RWPE2 (cell line): Measurements from ENCODE around the gene DNAJC10.

Experiments used
- ATAC-seq: fragments of 200-7000 bp; cut with Tn5 transposase; 3 replicates; pipeline ENCODE4 v1.9.1; 2021; ENCODE audit warnings: low read depth
- DNase-seq: peaks from one replicate; pipeline ENCODE4 v3.0.0-alpha.2; 2020; ENCODE audit warnings: low spot score
- H3K27ac ChIP-seq: fragments of 450-650 bp; 2 replicates; pipeline ENCODE4 v1.5.1; 2017; ENCODE audit warnings: mild to moderate bottlenecking; ENCODE audit not compliant: poor library complexity, severe bottlenecking
- H3K27me3 ChIP-seq: fragments of 250-450 bp; sonication (Bioruptor Pico); 2 replicates; pipeline ENCODE4 v1.5.1; 2021; ENCODE audit warnings: mild to moderate bottlenecking, moderate library complexity; ENCODE audit not compliant: insufficient read depth, poor library complexity, severe bottlenecking
- H3K36me3 ChIP-seq: fragments of 250-450 bp; sonication (Bioruptor Pico); 2 replicates; pipeline ENCODE4 v1.5.1; 2020; ENCODE audit warnings: low read depth, mild to moderate bottlenecking, moderate library complexity
- H3K4me1 ChIP-seq: fragments of 250-450 bp; sonication (Bioruptor Pico); 2 replicates; pipeline ENCODE4 v1.5.1; 2021; ENCODE audit warnings: mild to moderate bottlenecking, moderate library complexity; ENCODE audit not compliant: insufficient read depth, poor library complexity, severe bottlenecking
- H3K4me3 ChIP-seq: fragments of 250-450 bp; sonication (Bioruptor Pico); 2 replicates; pipeline ENCODE4 v1.5.1; 2021; ENCODE audit warnings: mild to moderate bottlenecking, moderate library complexity; ENCODE audit not compliant: severe bottlenecking
- H3K9me3 ChIP-seq: fragments of 250-450 bp; sonication (Bioruptor Pico); 2 replicates; pipeline ENCODE4 v1.5.1; 2021; ENCODE audit warnings: mild to moderate bottlenecking, moderate library complexity; ENCODE audit not compliant: severe bottlenecking
- CTCF ChIP-seq: fragments of 450-650 bp; IDR thresholded peaks from one replicate; pipeline ENCODE4 v1.5.1; 2017; ENCODE audit warnings: mild to moderate bottlenecking, moderate library complexity; ENCODE audit not compliant: poor library complexity, severe bottlenecking

DNAJC10 gene

GRCh38 chr2:182694189-182694588, 21.9 kb upstream of the DNAJC10 start:
- DNase-seq (no peak), ATAC-seq (no peak)
- H3K4me1 ChIP-seq, result no peaks in the 10 kb centered on the region
- H3K9me3 ChIP-seq, result no peaks in the 10 kb centered on the region
- no peak overlapping the region for H3K27ac ChIP-seq
- H3K27me3 ChIP-seq, result no peaks in the 10 kb centered on the region
- TF ChIP-seq CTCF, result no peak
- H3K4me3 ChIP-seq, result no peak overlapping the region
- H3K36me3 ChIP-seq, result no peaks in the 10 kb centered on the region

- no peak overlapping the region for H3K4me3 ChIP-seq
- ATAC-seq (no peak), DNase-seq (no peak)
- H3K4me1 ChIP-seq, result no peaks in the 10 kb centered on the region
- no peak for TF ChIP-seq CTCF
- no peak overlapping the region for H3K27ac ChIP-seq
- H3K36me3 ChIP-seq, result no peaks in the 10 kb centered on the region
- no peaks in the 10 kb centered on the region for H3K27me3 ChIP-seq
- H3K9me3 ChIP-seq, result no peaks in the 10 kb centered on the region
Observed at GRCh38 chr2:182695776-182696175, 20.3 kb upstream of the DNAJC10 start.

DNA sequence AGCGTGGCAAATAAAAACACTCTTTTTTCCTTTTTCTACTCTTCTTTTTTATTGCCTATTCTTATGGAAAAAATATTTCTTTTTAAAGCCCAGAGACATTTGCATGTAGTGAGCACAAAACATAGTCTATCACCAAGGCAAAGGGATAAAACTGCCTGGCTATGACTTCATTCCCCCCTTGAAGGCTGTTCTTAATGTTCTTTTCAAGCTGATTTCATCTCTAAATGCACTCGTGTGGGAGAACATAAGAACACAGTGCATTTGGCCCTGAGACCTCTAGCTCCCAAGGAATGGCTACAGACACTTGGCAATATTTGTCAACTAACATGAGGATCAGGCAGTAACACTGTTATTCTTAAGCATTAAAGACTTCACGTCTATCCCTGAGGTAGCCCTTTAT, 17.4 kb upstream of the DNAJC10 start:
- ATAC-seq, result no peak

DNA sequence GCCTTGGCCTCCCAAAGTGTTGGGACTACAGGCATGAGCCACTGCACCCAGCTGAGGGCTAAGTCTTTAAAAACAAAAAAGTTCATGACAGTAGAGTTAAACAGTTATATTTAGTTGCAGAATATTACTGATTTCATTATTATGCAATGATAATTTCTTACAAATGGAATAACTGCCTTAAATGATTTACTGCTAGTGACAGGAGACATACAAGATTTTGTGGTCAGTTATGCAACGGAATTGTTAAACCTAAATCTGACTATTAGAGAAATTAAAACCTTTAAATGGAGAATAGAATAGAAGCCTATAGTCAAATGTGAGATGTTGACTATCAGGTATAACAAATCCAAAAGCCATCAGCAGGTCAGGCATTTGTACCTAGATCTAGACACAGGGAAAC, 10.3 kb upstream of the DNAJC10 start:
- H3K27ac ChIP-seq, result no peak overlapping the region
- no peaks in the 10 kb centered on the region for H3K4me1 ChIP-seq
- H3K27me3 ChIP-seq, result no peaks in the 10 kb centered on the region
- TF ChIP-seq CTCF, result no peak
- H3K9me3 ChIP-seq, result no peaks in the 10 kb centered on the region
- DNase-seq (no peak), ATAC-seq (no peak)
- H3K36me3 ChIP-seq, result no peaks in the 10 kb centered on the region
- no peak overlapping the region for H3K4me3 ChIP-seq

More for the DNA sequence above, 17.4 kb upstream of the DNAJC10 start:
- Histone ChIP-seq H3K9me3 (no peaks in the 10 kb centered on the region), H3K4me3 (no peak overlapping the region), H3K27ac (no peak overlapping the region), H3K36me3 (no peaks in the 10 kb centered on the region), H3K27me3 (no peaks in the 10 kb centered on the region), H3K4me1 (no peaks in the 10 kb centered on the region)
- no peak for TF ChIP-seq CTCF
- DNase-seq, result no peak

DNA sequence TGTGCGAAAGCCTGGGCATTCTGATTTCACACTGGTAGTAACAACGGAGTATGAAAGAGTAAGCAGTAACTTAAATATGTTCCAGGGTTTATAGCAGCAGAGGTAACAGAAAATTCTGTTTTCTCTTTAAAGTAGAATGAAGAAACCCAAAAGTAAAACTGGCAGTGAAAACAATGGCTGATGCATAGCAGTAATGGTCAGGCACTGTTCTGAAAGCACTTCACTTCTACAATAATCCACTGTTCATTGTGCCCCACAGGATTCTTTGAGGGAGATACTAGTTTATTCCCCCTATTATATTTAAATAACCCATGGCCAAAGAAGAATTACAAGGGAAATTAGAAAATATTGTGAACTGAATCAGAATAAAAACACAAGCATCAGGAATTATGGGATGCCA, 9.3 kb upstream of the DNAJC10 start:
- Histone ChIP-seq H3K4me1 (no peaks in the 10 kb centered on the region), H3K27ac (no peak overlapping the region), H3K36me3 (no peaks in the 10 kb centered on the region), H3K9me3 (no peaks in the 10 kb centered on the region), H3K4me3 (no peak overlapping the region), H3K27me3 (no peaks in the 10 kb centered on the region)
- ATAC-seq (no peak), DNase-seq (no peak)
- TF ChIP-seq CTCF, result no peak
